Stimulated activated CD8-positive, alpha-beta memory T cell treated with anti-CD3 and anti-CD28 coated beads, Interleukin-7, amount 100 ng/mL, for 1 hour (primary cell): ENCODE results near the gene NLRP1.
A peak's percentile ranks its signal among the peaks of the same experiment; 100 is the strongest.

Experiments
- DNase-seq, 2 donors: peaks; one replicate each; pipeline ENCODE4 v3.0.0-alpha.2; 2020; ENCODE audit warnings: low read depth in 2 of 2

Gene NLRP1

GRCh38 chr17:5584383-5585286 is at the start of gene NLRP1:
TSS of gene NLRP1 (minus strand) at chr17:5584509. CDS start at chr17:5583957, 552 bp downstream.
- DNase-seq: peak; percentile 84 to 88

DNA sequence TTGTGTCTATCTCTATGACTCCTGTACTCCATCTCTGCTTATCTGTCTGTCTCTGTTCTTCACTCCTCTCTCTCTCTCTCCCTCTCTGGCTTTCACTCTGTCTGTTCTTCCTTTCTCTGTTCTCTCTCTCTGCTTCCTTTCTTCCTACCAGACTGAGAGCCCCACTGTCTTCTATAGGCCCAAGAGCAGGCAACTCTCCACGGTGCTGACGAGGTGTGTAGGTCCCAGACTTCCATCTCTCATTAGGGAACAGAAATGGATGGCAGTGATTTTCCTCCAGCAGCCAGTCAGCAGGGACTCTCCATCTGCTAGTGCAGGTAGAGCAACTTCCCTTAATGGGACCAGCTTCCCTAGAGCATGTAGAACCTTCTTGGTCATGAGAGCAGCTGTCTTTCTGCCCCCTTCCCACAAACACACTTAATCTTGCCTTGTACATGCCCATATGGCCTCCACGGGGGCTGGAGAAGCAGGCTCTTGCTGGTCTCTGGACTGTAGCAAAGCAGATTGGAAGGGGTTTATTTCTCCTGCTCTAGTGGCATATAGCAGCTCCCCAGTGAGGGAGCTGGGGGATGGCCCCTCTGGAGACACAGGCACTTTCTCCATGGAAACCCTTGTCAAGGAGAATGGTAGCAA is 47.8 kb upstream of the NLRP1 start:
- no peak for DNase-seq

GRCh38 chr17:5630434-5630833 is 46.1 kb upstream of the NLRP1 start:
- DNase-seq: no peak

GRCh38 chr17:5629128-5629527 is 44.8 kb upstream of the NLRP1 start:
- DNase-seq: no peak

DNA sequence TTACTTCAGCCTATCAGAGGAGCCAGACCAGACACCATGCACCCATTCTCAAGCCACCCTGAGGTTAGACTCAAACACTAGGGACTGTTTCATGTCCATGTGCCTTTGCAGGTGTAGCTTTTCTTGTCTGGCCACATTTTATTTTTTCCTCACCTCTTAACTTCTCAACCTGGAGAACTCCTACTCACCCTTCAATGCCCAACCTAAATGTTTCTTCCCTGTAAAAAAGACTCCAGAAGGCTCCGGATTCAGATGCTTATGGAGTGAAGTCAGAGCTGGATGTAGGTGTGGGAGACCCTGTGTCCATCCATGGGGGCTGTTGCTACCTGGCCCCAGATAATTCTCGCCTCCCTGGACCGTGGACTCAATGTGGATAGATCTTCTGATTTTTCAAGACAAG is 44.0 kb upstream of the NLRP1 start:
- DNase-seq: no peak

GRCh38 chr17:5624211-5624610 is 39.9 kb upstream of the NLRP1 start:
- DNase-seq: no peak

DNA sequence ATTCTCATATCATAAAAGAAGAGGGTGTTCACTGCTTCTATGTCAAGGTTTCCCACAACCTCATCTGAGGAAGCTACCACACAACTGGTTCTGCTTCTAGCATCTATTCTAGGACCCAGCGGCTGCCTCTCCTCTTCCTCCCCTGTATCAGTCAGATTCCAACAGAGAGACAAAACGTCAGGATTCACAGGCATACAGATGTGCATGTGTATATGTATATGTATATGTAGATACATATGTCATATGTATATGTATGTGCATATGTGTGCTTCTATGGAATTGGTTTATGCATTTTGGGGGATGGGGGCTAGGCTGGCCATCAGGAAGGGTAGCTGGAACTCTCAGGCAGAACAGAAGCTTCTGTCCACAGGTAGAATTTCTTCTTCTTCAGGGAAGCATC is 37.4 kb upstream of the NLRP1 start:
- no peak for DNase-seq

DNA sequence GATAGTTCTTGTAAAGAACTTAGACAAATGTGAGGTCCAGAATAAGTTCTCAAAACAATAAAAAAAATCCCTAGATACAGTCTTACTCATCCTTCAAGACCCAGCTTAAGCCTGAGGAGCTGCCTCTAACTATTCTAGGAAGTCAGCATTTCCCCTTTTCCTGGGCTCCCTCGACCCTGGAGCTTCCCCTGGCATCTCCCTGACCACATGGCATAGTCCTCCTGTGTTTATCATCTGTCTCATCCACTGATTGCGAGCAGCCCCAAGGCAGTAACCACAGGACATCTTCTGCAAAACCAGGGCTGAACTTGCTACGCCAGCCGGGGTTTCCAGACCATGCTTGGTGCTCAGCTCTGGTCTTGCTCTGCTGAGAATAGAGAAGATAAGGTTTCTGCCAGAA is 36.7 kb upstream of the NLRP1 start:
- DNase-seq: no peak

DNA sequence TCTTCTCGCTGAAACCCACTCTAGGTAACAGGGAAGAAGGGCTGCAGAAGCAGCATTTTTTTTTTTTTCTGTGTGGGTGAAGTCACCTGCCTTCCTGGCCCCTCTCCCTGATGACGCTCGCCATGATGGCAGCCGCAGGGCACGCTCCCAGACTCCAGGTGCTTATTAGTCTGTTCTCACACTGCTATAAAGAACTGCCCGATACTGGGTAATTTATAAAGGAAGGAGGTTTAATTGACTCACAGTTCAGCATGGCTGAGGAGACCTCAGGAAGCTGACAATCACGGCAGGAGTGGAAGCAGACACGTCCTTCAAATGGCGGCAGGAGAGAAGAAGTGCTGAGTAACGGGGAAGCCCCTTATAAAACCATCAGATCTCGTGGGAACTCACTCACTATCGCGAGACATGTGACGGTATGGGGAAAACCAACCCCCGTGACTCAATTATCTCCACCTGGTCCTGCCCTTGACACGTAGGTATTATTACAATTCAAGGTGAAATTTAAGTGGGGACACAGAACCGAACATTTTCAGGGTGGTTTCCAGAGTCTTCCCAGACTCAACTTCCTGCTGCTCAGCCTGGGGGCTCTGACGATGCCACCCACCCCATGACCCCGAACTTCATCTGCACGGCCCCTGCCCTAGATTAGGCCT is 34.9 kb upstream of the NLRP1 start:
- no peak for DNase-seq

DNA sequence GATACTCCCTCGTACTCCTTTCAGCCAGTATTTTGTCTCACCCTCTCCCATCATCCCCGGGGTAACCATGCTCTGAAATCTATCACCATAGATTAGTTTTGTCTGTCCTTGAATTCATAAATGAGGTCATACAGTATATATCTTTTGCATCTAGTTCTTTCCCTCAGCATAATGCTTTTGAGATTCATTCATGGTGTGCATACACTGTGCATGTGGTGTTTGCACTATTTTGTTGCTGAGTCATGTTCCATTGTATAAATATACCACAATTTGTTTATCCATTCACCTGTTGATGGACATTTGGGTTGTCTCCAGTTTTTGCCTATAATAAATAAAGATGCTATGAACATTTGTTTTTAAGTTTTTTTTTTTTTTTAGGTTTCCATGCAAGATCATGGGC is 34.2 kb upstream of the NLRP1 start:
- DNase-seq: no peak

- DNase-seq: no peak
These were observed 31.2 kb upstream of the NLRP1 start for GRCh38 chr17:5615476-5615875.

DNA sequence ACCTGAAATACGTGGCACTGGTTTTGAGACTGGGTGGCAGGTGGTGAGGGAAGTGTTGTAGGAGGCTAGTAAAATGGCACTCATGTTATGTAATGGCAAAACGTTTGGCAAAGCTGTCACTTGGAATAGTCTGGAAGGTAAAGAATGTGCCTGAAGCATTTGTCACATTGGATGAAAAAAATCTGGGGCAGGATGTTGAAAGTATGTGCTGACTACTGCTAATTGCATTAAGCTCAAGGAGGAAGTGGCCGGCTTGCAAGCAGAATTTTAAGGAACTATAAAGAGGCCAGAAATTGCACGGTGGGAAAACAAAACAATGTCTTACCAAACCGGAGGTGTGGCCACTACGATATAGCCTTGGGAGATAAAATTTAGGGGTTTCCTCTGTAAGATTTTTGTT is 26.6 kb upstream of the NLRP1 start:
- DNase-seq: no peak

- no peak for DNase-seq
These were observed 24.2 kb upstream of the NLRP1 start for GRCh38 chr17:5608399-5609112.

DNA sequence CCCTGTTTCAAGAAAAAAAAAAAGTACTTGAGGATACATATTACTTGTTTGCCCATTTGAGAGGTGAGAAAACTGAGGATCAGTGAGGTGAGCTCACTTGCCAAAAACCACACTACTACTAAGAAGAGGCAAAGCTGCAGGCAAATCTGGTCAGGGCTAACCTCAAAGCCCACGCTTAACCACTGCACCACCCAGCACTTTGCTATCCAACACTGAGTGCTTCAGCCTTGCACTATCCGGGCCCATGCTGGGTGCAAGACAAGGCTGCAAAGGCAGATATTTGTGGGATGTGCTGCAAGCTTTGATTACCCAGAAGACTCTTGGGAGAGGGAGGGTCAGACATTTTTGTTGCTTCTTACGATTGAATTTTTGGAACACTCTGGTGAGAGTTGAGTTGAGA is 23.6 kb upstream of the NLRP1 start:
- DNase-seq: no peak

DNA sequence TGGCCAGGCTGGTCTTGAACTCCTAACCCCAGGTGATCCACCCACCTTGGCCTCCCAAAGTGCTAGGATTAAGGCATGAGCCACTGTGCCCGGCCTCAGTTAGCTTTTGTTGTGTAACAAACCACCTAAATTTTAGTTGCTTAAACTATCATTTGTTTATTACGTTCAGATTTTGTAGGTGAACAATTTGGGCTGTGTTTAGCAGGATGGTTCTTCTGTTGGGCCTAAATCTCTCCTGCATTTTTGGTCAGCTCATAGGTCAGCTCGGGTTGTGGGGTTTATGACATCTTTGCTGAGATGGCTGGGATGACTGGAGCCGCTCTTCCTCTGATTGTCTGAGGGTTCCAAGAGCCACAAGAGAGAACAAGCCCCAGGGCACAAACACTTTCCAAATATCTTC is 21.1 kb upstream of the NLRP1 start:
- DNase-seq: no peak

DNA sequence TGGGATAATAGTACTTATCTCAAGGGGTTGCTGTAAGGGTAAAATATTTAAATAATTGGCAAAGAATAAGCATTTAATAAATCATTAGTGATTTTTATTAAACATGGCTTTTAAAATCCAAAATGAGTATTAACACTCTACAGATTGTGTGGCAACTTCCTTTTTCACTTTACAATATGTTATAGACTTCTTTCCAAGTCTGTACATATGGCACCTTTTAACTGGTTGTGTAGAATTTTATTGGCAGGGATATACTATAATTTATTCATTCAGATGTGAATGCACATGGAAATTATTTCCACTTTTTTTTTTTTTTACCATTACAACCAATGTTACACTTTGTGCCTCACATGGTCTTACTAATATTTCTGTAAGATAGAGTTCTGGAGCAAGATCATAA is 15.7 kb upstream of the NLRP1 start:
- no peak for DNase-seq

DNA sequence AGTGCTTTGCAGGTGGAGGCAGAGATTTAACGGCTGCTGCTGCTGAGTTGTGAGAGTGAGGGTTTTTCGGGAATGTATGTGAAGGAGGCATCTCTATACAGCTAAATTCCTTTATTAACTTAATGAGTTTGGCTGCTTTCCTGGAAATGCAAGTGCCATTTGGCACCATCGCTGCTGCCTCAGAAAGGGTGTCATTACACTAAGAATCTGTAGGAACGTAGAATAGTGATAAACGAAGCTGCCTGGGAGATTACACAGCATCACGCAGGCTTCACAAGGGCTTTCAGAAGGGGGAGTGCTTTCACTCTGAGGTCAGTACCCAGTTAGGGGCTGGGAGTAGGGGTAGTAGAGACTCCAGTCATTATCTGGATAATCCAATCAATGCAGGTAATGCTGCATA is 14.1 kb upstream of the NLRP1 start:
- no peak for DNase-seq

GRCh38 chr17:5596421-5596820 is 12.1 kb upstream of the NLRP1 start:
- no peak for DNase-seq

- DNase-seq: no peak
These were observed 11.5 kb upstream of the NLRP1 start for GRCh38 chr17:5595831-5596230.

DNA sequence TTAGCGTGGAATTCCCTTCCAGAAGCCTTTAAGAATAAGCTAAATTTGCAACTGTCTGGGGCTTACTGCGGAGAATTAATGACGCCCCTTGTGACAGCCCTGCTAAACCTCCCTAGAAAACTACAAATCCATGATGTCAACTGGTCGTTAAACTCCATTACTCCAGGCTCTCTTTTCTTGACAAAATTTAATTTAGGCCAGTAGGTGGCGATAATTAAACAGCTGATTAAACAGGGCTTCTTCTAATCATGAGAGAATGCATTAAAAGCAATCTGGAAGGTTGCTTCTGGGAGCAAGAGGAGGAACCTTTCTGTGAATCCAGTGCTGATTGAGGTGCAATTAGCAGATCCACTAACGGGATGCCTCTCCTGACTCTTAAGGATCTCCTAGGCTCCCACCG is 8.1 kb upstream of the NLRP1 start:
- DNase-seq: no peak

DNA sequence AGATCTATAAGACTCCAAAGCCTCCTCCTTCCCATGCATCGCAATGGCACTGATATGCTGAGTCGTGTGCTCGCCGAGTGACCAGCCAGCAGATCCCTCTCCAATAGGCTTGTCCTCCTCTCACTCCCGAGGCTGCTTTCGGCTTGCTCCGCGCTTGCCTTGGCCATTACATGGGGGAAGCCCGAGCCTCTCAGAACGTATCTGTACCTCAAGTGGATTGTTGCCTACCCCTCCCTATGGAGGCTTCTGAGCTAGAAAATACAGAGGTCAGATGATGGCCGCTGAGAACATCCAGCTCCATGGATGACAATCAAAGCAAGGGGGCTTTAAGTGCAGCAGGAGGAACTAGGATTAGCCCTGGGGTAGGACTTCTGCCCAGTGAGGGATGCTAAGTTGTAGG is 7.7 kb upstream of the NLRP1 start:
- no peak for DNase-seq

DNA sequence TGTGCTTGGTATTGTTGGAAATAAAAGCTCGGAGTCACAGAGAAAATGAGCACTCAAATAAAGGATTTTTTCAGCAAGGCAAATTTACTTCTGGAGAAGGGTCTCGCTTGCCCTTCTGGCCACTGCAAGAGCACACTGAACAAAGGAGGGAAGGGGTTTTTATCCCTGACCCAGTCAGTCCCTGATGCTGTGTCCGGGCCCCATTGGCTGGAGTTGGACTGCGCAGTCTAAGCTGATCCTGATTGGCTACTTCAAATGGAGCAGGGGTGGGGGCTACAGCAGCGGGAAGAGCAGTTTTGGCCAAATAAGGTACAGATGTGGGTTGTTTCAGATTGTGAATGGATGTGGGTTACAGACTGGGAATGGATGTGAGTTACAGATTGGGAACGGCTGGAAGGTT is 4.3 kb upstream of the NLRP1 start:
- no peak for DNase-seq
